ENCODE results near the gene PRSS33.

Gene PRSS33

DNA sequence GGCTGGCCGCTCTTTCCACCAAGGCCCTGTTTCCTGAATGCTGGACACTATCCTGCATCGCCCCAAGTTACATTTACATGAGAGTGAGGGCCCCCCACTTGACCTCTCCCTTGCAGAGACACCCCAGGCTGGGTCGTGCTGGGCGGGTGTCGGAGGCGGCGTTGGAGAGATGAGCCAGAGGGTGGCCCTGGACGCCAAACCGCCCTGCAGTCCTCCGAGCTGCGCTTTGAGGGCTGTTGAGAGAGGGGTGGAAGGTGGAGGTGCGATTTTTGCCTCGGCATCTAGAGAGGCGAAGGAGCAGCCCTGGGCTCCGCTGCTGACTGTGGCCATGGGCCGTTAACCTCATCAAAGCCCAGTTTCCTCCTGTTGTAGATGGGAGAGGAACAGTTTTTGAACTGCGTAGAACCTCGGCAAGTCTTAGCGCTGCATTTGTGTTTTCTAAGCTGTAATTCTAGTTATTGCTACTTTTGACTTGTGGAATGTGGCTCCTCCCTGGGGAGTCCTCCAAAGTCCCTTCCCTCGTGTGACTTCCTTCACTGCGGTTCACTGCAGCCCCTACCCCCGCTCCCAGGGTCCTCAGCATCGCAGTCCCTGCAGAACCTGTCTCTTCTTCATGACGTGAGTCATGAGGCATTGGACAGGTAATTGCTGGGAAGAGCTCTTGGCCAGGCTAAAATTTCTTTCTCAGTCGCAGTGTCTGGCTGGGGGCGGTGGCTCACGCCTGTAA, 9.3 kb downstream of the PRSS33 start:
- no peak for DNase-seq (ENCODE audit: low read depth, low spot score)
- peak overlapping the region; percentile 100 for H3K9ac ChIP-seq (ENCODE audit: insufficient read length, low read depth)
- no peaks in the 10 kb centered on the region for H3K9me3 ChIP-seq (ENCODE audit: insufficient read depth, low read length)
- TF ChIP-seq ZNF274 (IDR thresholded peaks at IDR 0.05; ENCODE audit: low read depth, low read length) (no peak), SUZ12 (IDR thresholded peaks at IDR 0.05; ENCODE audit: extremely low read depth, insufficient read depth, insufficient read length) (no peak), YY1 (IDR thresholded peaks at IDR 0.05; ENCODE audit: insufficient read depth, insufficient read length) (no peak)
- no peaks in the 10 kb centered on the region for H3K27me3 ChIP-seq (ENCODE audit: insufficient read depth, insufficient read length)
- H3K4me1 ChIP-seq (ENCODE audit: insufficient read depth, insufficient read length) = peaks cover 17% of the 10 kb centered on the region
- H3K36me3 ChIP-seq (ENCODE audit: insufficient read depth, insufficient read length, low read length) = peaks cover 31% of the 10 kb centered on the region
- H3K4me3 ChIP-seq (ENCODE audit: insufficient read length, low read depth) = peak overlapping the region; percentile 97

DNA sequence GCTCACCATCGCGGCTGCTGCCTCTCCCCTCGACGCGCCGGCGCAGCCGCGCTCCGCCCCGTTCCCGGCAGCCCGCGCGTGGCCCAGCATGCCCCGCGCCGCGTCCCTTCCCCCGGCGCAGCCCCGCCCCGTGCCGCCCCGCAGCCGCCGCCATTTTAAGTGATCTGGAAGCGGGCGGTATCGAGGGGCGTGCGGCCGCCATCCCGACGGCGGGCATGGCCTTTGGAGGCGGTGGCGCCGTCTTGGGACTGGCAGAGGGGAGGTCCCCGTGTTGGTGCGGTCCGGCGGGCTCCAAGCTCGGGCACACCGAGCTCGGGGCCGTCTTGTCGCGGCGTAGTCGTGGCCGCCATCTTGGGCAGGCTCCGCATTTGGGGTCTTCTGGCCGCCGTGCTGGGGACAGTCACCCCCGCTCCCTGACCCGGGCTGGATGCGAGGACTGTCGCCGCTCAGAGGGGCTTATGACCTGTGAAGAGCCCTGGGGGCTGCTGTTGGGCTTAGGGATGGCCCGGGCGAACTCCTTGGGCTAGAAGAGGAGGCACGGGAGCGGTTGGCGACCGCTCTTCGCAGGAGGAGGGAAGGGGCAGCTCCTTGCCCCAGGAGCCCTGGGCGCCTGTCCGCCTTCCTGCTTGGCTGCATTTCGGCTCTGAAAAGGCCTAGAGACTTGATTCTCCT, 10.0 kb downstream of the PRSS33 start, which contains the start of gene ELOB:
TSS of gene ELOB (minus strand) at position 50 of the 672 bp plus-strand sequence. CDS start at position 9, 41 bp downstream.
- peak; percentile 73 for DNase-seq (ENCODE audit: low read depth, low spot score)
- TF ChIP-seq YY1 (IDR thresholded peaks at IDR 0.05; ENCODE audit: insufficient read depth, insufficient read length) (peak; percentile 90), SUZ12 (IDR thresholded peaks at IDR 0.05; ENCODE audit: extremely low read depth, insufficient read depth, insufficient read length) (no peak)
- Histone ChIP-seq H3K4me1 (ENCODE audit: insufficient read depth, insufficient read length) (peaks cover 20% of the 10 kb centered on the region), H3K27me3 (ENCODE audit: insufficient read depth, insufficient read length) (no peaks in the 10 kb centered on the region), H3K4me3 (ENCODE audit: insufficient read length, low read depth) (peak within 1 kb of the TSS; percentile 97), H3K9me3 (ENCODE audit: insufficient read depth, low read length) (no peaks in the 10 kb centered on the region), H3K36me3 (ENCODE audit: insufficient read depth, insufficient read length, low read length) (peaks cover 38% of the 10 kb centered on the region), H3K9ac (ENCODE audit: insufficient read length, low read depth) (peak within 1 kb of the TSS; percentile 100)

DNA sequence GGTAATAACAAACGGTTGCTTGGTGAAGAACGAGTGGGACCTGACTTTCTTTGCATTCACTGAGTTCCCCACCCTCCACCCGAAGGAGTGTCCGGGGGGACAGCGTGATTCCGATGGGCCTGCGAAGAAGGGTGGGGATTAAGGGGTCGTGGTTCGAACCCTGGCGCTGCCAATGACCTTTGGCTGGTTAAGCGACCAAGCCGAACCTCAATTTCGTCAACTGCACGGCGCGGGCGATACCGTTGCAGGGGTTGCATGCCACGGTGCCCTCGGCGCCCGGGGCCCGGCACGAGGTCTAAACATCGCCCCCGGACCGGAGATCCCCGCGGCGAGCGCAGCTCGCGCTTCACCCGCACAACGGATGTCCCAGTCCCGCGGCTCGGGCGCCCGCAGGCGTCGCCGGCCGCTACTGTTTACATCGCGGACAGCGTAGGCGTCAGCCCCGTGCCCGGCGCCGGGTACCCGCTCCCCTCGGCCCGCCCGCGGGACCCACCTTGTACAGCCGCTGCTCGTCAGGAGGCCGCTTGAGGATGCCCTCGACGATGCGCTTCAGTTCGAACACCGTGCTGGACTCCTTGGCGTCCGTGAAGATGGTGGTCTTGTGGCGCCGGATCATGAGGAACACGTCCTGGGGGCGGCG, 10.7 kb downstream of the PRSS33 start:
- Histone ChIP-seq H3K9me3 (ENCODE audit: insufficient read depth, low read length) (no peaks in the 10 kb centered on the region), H3K4me1 (ENCODE audit: insufficient read depth, insufficient read length) (peaks cover 23% of the 10 kb centered on the region), H3K27me3 (ENCODE audit: insufficient read depth, insufficient read length) (no peaks in the 10 kb centered on the region), H3K9ac (ENCODE audit: insufficient read length, low read depth) (peak overlapping the region; percentile 92), H3K36me3 (ENCODE audit: insufficient read depth, insufficient read length, low read length) (peaks cover 45% of the 10 kb centered on the region), H3K4me3 (ENCODE audit: insufficient read length, low read depth) (peak overlapping the region; percentile 97)
- TF ChIP-seq YY1 (IDR thresholded peaks at IDR 0.05; ENCODE audit: insufficient read depth, insufficient read length) = no peak
- no peak for TF ChIP-seq ZNF274 (IDR thresholded peaks at IDR 0.05; ENCODE audit: low read depth, low read length)
- TF ChIP-seq SUZ12 (IDR thresholded peaks at IDR 0.05; ENCODE audit: extremely low read depth, insufficient read depth, insufficient read length) = no peak
- DNase-seq (ENCODE audit: low read depth, low spot score) = no peak

DNA sequence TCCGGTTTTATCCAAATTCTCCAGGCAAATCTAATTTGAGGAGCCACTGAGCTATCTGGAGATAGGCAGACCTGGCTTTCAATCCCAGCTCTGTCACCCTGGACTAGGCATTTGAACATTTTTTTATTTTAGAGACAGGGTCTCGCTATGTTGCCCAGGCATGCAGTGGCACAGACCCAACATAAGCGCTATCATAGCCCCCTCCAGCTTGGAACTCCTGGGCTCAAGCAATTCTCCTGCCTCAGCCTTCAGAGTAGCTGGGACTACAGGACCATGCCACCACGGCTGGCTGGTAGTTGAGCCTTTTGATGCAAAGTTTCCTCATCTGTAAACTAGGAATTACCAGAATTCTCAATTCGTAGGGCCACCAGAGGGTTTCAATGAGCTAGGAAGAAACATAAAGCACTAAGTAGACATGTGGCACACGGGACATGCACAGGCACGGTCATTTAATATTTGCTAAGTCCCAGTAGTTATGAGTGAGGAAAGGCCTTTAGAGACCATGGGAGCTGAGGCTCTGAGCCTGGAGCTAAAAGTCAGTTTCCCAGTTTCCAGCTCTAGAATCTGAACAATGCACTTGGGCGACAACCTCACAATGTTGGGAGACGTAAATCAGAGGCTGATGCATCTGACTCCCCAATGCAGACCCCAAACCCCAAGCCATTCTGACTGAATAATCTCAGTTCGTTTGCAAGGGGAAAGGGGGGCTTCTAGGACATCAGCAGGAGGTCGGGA, 11.4 kb downstream of the PRSS33 start:
- Histone ChIP-seq H3K36me3 (ENCODE audit: insufficient read depth, insufficient read length, low read length) (peaks cover 52% of the 10 kb centered on the region), H3K27me3 (ENCODE audit: insufficient read depth, insufficient read length) (no peaks in the 10 kb centered on the region), H3K9me3 (ENCODE audit: insufficient read depth, low read length) (no peaks in the 10 kb centered on the region), H3K4me1 (ENCODE audit: insufficient read depth, insufficient read length) (peaks cover 26% of the 10 kb centered on the region), H3K9ac (ENCODE audit: insufficient read length, low read depth) (peak overlapping the region; percentile 92), H3K4me3 (ENCODE audit: insufficient read length, low read depth) (peak overlapping the region; percentile 97)
- no peak for TF ChIP-seq ZNF274 (IDR thresholded peaks at IDR 0.05; ENCODE audit: low read depth, low read length)
- no peak for TF ChIP-seq YY1 (IDR thresholded peaks at IDR 0.05; ENCODE audit: insufficient read depth, insufficient read length)
- no peak for TF ChIP-seq SUZ12 (IDR thresholded peaks at IDR 0.05; ENCODE audit: extremely low read depth, insufficient read depth, insufficient read length)
- DNase-seq (ENCODE audit: low read depth, low spot score) = no peak

DNA sequence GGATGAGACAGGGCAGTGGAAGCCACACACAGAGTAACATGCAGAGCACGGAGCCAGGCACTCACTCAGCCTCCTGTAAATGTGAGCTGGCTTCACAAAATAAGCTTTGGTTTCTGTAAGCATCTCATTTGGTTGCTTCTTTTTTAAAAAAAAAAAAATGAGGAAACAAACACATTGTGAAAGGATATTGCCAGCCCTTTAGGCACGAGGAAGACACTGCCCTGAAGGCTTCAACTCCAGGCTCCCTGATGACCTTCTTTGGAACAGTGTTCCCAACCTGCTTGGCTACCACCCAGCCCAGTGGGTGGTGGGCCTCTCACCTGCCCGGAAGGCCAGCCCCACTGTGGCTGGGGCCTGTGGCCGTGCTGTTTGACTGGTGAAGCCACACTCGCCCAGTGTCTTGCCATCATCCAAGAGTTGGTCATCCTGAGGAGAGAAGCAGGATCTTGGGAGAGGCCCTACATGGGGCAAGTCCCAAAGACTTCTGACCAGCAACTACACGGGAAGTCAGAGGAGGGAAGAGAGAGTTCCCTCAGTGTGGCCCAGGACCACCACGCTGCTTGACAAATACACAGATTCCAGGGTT, 12.1 kb downstream of the PRSS33 start:
- H3K4me3 ChIP-seq (ENCODE audit: insufficient read length, low read depth) = no peak overlapping the region
- no peak for DNase-seq (ENCODE audit: low read depth, low spot score)
- TF ChIP-seq ZNF274 (IDR thresholded peaks at IDR 0.05; ENCODE audit: low read depth, low read length) = no peak
- no peak for TF ChIP-seq YY1 (IDR thresholded peaks at IDR 0.05; ENCODE audit: insufficient read depth, insufficient read length)
- no peak for TF ChIP-seq SUZ12 (IDR thresholded peaks at IDR 0.05; ENCODE audit: extremely low read depth, insufficient read depth, insufficient read length)
- no peaks in the 10 kb centered on the region for H3K9me3 ChIP-seq (ENCODE audit: insufficient read depth, low read length)
- H3K9ac ChIP-seq (ENCODE audit: insufficient read length, low read depth) = peak overlapping the region; percentile 15
- H3K36me3 ChIP-seq (ENCODE audit: insufficient read depth, insufficient read length, low read length) = peaks cover 59% of the 10 kb centered on the region
- H3K4me1 ChIP-seq (ENCODE audit: insufficient read depth, insufficient read length) = peaks cover 25% of the 10 kb centered on the region
- H3K27me3 ChIP-seq (ENCODE audit: insufficient read depth, insufficient read length) = no peaks in the 10 kb centered on the region

DNA sequence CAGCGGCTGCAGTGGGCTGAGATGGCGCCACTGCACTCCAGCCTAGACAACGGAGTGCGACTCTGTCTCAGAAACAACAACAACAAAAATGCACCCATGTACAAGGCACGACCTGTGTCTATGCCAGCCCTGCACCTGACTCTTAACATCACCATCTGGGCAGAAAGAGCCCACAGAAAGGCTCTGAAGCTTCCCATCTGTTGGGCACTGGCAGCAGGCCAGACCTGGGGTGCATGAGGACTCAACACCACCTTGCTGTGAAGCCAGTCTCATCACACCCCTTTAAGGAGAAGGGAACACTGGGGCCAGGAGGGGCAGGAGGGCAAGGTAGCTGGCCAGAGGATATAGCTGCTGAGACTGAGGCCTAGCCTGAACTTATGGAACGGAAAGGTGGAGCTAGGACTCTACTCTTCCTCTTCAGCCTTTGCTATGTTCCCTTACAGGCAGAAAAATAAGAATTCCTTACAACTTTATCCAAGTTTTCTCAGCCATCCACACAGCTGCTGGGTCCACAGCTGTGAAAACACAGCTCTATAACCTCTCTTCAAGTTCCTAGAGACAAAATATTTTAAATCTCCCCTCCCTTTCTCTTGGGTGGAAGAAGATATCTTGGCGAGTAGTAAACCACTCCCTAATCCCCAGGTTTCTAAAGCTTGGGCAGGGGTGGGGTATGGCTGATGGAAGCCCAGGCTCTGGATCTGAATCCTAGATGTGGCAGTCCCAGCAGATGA, 13.0 kb downstream of the PRSS33 start:
- H3K36me3 ChIP-seq (ENCODE audit: insufficient read depth, insufficient read length, low read length) = peaks cover 68% of the 10 kb centered on the region
- no peak overlapping the region for H3K9ac ChIP-seq (ENCODE audit: insufficient read length, low read depth)
- no peak overlapping the region for H3K4me3 ChIP-seq (ENCODE audit: insufficient read length, low read depth)
- peaks cover 33% of the 10 kb centered on the region for H3K4me1 ChIP-seq (ENCODE audit: insufficient read depth, insufficient read length)
- TF ChIP-seq SUZ12 (IDR thresholded peaks at IDR 0.05; ENCODE audit: extremely low read depth, insufficient read depth, insufficient read length) (no peak), ZNF274 (IDR thresholded peaks at IDR 0.05; ENCODE audit: low read depth, low read length) (no peak), YY1 (IDR thresholded peaks at IDR 0.05; ENCODE audit: insufficient read depth, insufficient read length) (no peak)
- no peaks in the 10 kb centered on the region for H3K27me3 ChIP-seq (ENCODE audit: insufficient read depth, insufficient read length)
- no peaks in the 10 kb centered on the region for H3K9me3 ChIP-seq (ENCODE audit: insufficient read depth, low read length)
- no peak for DNase-seq (ENCODE audit: low read depth, low spot score)

Data from NT2/D1 (cell line).